Neural crest cell (in vitro differentiated cells): ENCODE data around the gene ZNF441. TPM values are rescaled to one million over a fixed set of nuclear protein-coding genes. Genes with fewer than 3 reads are reported as not detected.
"Not testable (repeated sequence)": the region's sequence is repeated elsewhere in the genome, so short reads cannot be mapped to it uniquely, and the experiment has no call there.

Experiments
- DNase-seq: peaks from one replicate; pipeline ENCODE4 v3.0.0; 2021; ENCODE audit warnings: low read depth, mixed read lengths, low spot score
- H3K27ac Mint-ChIP-seq: one replicate; pipeline ENCODE4 v1.8.0; 2021; ENCODE audit warnings: mild to moderate bottlenecking, mixed read lengths; ENCODE audit not compliant: unreplicated experiment
- H3K27me3 Mint-ChIP-seq: 2 replicates; pipeline ENCODE4 v1.8.0; 2021; ENCODE audit warnings: low read depth, mild to moderate bottlenecking, mixed read lengths
- H3K36me3 Mint-ChIP-seq: 2 replicates; pipeline ENCODE4 v1.8.0; 2021; ENCODE audit warnings: low read depth, mild to moderate bottlenecking, mixed read lengths
- H3K4me1 Mint-ChIP-seq: 2 replicates; pipeline ENCODE4 v1.8.0; 2021; ENCODE audit warnings: mixed read lengths
- H3K4me3 Mint-ChIP-seq: one replicate; pipeline ENCODE4 v1.8.0; 2021; ENCODE audit warnings: mild to moderate bottlenecking, mixed read lengths
- H3K9me3 Mint-ChIP-seq: 2 replicates; pipeline ENCODE4 v1.8.0; 2021; ENCODE audit warnings: mixed read lengths
- CTCF ChIP-seq: fragments of 200-600 bp; sonication (generic); conservative IDR thresholded peaks from 2 replicates; pipeline ENCODE4 v1.5.0; 2021; ENCODE audit warnings: antibody characterized with exemption, mild to moderate bottlenecking
- total RNA-seq: library from RNA; stranded (reverse); gene quantifications from 2 replicates; pipeline ENCODE4 v1.2.1, GENCODE V29; 2021

ZNF441 gene
- total RNA-seq, 1 donor from 2014 or later, result 3.9 TPM

DNA sequence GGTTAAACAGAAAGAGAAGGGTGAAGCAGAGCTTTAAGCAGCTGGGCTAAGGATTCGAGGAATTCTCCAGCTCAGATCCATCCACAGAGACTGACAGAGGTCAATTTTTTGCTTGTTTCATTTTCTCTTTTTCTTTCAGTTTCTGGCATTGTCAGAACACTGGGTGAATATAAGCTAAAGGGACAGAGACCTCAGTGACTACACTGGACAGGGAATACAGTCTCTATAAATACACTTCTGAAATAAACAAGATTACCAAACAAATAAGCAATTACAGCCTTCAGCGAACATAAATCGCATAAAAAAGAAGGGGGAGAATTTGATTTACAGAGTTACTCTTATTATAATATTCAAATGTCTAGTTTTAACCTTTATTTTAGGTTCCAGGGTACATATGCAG is 3.7 kb upstream of the ZNF441 start:
- no peak for DNase-seq
- Mint-ChIP-seq H3K4me3 (no peak overlapping the region), H3K27me3 (peaks cover 22% of the 10 kb centered on the region), H3K9me3 (peaks cover 3% of the 10 kb centered on the region), H3K36me3 (no peaks in the 10 kb centered on the region), H3K27ac (peak overlapping the region; percentile 23), H3K4me1 (peaks cover 15% of the 10 kb centered on the region)
- no peak for TF ChIP-seq CTCF

DNA sequence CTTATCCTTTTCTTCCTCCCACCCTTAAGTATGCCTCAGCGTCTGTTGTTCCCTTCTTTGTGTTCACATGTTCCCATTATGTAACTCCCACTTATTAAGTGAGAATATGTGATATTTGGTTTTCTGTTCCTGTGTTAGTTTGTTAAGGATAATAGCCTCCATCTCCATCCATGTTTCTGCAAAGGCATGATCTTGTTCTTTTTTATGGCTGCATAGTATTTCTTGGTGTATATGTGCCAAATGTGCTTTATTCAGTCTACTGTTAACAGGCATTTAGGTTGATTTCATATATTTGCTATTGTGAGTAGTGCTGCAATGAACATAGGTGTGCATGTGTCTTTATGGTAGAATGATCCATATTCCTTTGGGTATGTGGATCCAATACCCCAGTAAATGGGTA is 3.2 kb upstream of the ZNF441 start:
- DNase-seq, result no peak
- H3K27me3 Mint-ChIP-seq, result peaks cover 22% of the 10 kb centered on the region
- peaks cover 4% of the 10 kb centered on the region for H3K9me3 Mint-ChIP-seq
- no peaks in the 10 kb centered on the region for H3K36me3 Mint-ChIP-seq
- no peak overlapping the region for H3K27ac Mint-ChIP-seq
- H3K4me1 Mint-ChIP-seq, result peaks cover 20% of the 10 kb centered on the region
- no peak for TF ChIP-seq CTCF
- H3K4me3 Mint-ChIP-seq, result no peak overlapping the region

- DNase-seq, result no peak
- peaks cover 20% of the 10 kb centered on the region for H3K9me3 Mint-ChIP-seq
- peaks cover 19% of the 10 kb centered on the region for H3K27me3 Mint-ChIP-seq
- peak overlapping the region; percentile 90 for H3K27ac Mint-ChIP-seq
- peak overlapping the region; percentile 99 for H3K4me3 Mint-ChIP-seq
- no peak for TF ChIP-seq CTCF
- peaks cover 22% of the 10 kb centered on the region for H3K4me1 Mint-ChIP-seq
- peaks cover 18% of the 10 kb centered on the region for H3K36me3 Mint-ChIP-seq
These were observed 883 bp downstream of the ZNF441 start for GRCh38 chr19:11767633-11768133.

- DNase-seq, result no peak
- Mint-ChIP-seq H3K4me1 (peaks cover 22% of the 10 kb centered on the region), H3K36me3 (peaks cover 28% of the 10 kb centered on the region), H3K27ac (no peak overlapping the region), H3K9me3 (peaks cover 19% of the 10 kb centered on the region), H3K4me3 (peak overlapping the region; percentile 38), H3K27me3 (peaks cover 2% of the 10 kb centered on the region)
- TF ChIP-seq CTCF, result no peak
These were observed 3.2 kb downstream of the ZNF441 start for GRCh38 chr19:11769995-11770394.

- Mint-ChIP-seq H3K4me1 (peaks cover 19% of the 10 kb centered on the region), H3K36me3 (peaks cover 34% of the 10 kb centered on the region), H3K9me3 (peaks cover 22% of the 10 kb centered on the region)
- TF ChIP-seq CTCF, result peak; percentile 41
- not testable (repeated sequence) for H3K27ac Mint-ChIP-seq, H3K27me3 Mint-ChIP-seq, DNase-seq, H3K4me3 Mint-ChIP-seq
These were observed 4.7 kb downstream of the ZNF441 start for GRCh38 chr19:11771520-11771919.

- Mint-ChIP-seq H3K9me3 (peaks cover 27% of the 10 kb centered on the region), H3K36me3 (peaks cover 58% of the 10 kb centered on the region)
- H3K27me3 Mint-ChIP-seq, DNase-seq, H3K4me3 Mint-ChIP-seq, H3K27ac Mint-ChIP-seq, H3K4me1 Mint-ChIP-seq: not testable (repeated sequence)
These were observed 9.9 kb downstream of the ZNF441 start for GRCh38 chr19:11776669-11777068.
